RWPE1 (cell line): ENCODE measurements around the gene FGG.
A peak's percentile ranks its signal among the peaks of the same experiment; 100 is the strongest.

Experiments
- CTCF ChIA-PET: fragments of 350-600 bp; sonication (Branson Sonifier 250); formaldehyde crosslinking; extraction: SDS; loops from one replicate; lab custom pipeline; 2021; lab: Yijun Ruan, JAX
- POLR2A ChIA-PET: fragments of 400-600 bp; formaldehyde crosslinking; extraction: SDS; loops from one replicate; lab custom pipeline; 2020; ENCODE audit warnings: antibody characterized with exemption; ENCODE audit not compliant: low non-redundant PET; lab: Yijun Ruan, JAX
- DNase-seq: peaks from one replicate; pipeline ENCODE4 v3.0.0; 2012; ENCODE audit warnings: low spot score
- H3K27ac ChIP-seq: fragments of 450-650 bp; 2 replicates; pipeline ENCODE4 v1.5.1; 2017
- TF ChIP-seq, protein P1 (sequence below): fragments of 450-650 bp; conservative IDR thresholded peaks from 2 replicates; pipeline ENCODE4 v1.5.1; 2017; ENCODE audit warnings: low read depth, mild to moderate bottlenecking

The FGG gene

DNA sequence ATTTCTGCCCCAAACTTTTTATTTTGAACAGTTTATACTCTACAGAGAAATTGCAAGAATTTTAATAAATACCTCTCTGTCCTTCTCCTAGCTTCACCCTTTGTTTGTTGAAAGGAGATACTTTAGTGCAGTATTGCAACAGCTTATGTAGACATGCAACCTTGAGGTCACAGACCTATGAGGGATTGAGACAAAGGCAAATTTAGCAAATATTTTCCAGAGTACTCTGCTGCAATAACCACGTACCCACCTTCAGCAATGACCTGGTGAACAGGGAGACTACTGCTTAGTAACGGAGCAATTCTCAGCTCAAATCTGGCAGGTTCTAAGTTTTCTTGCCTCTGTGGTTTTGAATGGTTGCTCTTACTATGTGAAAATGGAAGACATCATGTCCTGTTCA lies 35.1 kb downstream of the FGG start:
- POLR2A ChIA-PET = no interaction called here
- DNase-seq = no peak
- TF ChIP-seq, protein P1, sequence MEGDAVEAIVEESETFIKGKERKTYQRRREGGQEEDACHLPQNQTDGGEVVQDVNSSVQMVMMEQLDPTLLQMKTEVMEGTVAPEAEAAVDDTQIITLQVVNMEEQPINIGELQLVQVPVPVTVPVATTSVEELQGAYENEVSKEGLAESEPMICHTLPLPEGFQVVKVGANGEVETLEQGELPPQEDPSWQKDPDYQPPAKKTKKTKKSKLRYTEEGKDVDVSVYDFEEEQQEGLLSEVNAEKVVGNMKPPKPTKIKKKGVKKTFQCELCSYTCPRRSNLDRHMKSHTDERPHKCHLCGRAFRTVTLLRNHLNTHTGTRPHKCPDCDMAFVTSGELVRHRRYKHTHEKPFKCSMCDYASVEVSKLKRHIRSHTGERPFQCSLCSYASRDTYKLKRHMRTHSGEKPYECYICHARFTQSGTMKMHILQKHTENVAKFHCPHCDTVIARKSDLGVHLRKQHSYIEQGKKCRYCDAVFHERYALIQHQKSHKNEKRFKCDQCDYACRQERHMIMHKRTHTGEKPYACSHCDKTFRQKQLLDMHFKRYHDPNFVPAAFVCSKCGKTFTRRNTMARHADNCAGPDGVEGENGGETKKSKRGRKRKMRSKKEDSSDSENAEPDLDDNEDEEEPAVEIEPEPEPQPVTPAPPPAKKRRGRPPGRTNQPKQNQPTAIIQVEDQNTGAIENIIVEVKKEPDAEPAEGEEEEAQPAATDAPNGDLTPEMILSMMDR = no peak
- CTCF ChIA-PET = interaction anchor here (0.5 to 1.4 kb wide), 3 partner anchors 18 to 1156 kb away, joined by 3 to 5 read pairs (median 4); no protein-coding TSS in a partner anchor
- no peak overlapping the region for H3K27ac ChIP-seq

- CTCF ChIA-PET = interaction anchor here (0.6 kb wide), 1 partner anchor 1212 kb away, joined by 3 read pairs; no protein-coding TSS in a partner anchor
- no peak overlapping the region for H3K27ac ChIP-seq
- DNase-seq = no peak
- TF ChIP-seq, protein P1 = no peak
- POLR2A ChIA-PET = no interaction called here
These were observed 38.1 kb downstream of the FGG start for GRCh38 chr4:154574311-154574710.

GRCh38 chr4:154573190-154573870 lies 39.1 kb downstream of the FGG start:
- ChIA-PET POLR2A (no interaction called here), CTCF (interaction anchor here (0.6 kb wide), 1 partner anchor 345 kb away, joined by 3 read pairs; no protein-coding TSS in a partner anchor)
- DNase-seq = no peak
- TF ChIP-seq, protein P1 = no peak
- H3K27ac ChIP-seq = no peak overlapping the region

DNA sequence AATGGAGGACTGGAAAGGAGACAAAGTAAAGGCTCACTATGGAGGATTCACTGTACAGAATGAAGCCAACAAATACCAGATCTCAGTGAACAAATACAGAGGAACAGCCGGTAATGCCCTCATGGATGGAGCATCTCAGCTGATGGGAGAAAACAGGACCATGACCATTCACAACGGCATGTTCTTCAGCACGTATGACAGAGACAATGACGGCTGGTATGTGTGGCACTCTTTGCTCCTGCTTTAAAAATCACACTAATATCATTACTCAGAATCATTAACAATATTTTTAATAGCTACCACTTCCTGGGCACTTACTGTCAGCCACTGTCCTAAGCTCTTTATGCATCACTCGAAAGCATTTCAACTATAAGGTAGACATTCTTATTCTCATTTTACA lies 42.9 kb downstream of the FGG start:
- POLR2A ChIA-PET = no interaction called here

DNA sequence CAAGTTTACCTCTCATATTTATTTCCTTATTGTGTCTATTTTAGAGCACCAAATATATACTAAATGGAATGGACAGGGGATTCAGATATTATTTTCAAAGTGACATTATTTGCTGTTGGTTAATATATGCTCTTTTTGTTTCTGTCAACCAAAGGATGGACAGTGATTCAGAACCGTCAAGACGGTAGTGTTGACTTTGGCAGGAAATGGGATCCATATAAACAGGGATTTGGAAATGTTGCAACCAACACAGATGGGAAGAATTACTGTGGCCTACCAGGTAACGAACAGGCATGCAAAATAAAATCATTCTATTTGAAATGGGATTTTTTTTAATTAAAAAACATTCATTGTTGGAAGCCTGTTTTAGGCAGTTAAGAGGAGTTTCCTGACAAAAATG lies 43.4 kb downstream of the FGG start:
- DNase-seq = peak; percentile 6
- TF ChIP-seq, protein P1 = no peak
- POLR2A ChIA-PET = no interaction called here
- CTCF ChIA-PET = no interaction called here
- no peak overlapping the region for H3K27ac ChIP-seq

More for the DNA sequence above, 42.9 kb downstream of the FGG start:
- DNase-seq = no peak
- CTCF ChIA-PET = no interaction called here
- TF ChIP-seq, protein P1 = no peak
- no peak overlapping the region for H3K27ac ChIP-seq

DNA sequence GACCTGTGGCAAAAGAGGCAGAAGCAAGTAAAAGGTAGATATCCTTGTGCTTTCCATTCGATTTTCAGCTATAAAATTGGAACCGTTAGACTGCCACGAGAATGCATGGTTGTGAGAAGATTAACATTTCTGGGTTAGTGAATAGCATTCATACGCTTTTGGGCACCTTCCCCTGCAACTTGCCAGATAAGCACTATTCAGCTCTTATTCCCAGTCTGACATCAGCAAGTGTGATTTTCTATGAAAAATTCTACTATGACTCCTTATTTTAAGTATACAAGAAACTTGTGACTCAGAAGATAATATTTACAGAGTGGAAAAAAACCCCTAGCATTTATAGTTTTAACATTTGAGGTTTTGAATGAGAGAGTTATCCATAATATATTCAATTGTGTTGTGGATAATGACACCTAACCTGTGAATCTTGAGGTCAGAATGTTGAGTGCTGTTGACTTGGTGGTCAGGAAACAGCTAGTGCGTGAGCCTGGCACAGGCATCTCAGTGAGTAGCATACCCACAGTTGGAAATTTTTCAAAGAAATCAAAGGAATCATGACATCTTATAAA lies 45.7 kb downstream of the FGG start:
- DNase-seq = no peak
- ChIA-PET POLR2A (no interaction called here), CTCF (no interaction called here)
- H3K27ac ChIP-seq = no peak overlapping the region
- TF ChIP-seq, protein P1 = no peak
